ENCODE data around the gene FBXL12. TPM values are rescaled to one million over a fixed set of nuclear protein-coding genes. Genes with fewer than 3 reads are reported as not detected.

Gene FBXL12
- total and polyA plus RNA-seq, 4 donors = 10.0 to 11.7 (median 10.3) TPM

GRCh38 chr19:9834726-9835506 lies 16.0 kb upstream of the FBXL12 start, which contains the start of gene PIN1:
PIN1 (plus strand) TSS chr19:9835318; CDS start chr19:9835345, 27 bp downstream.
- DNase-seq (ENCODE audit: low spot score) = peak; percentile 99
- H3K4me1 ChIP-seq (ENCODE audit: control insufficient read depth in 4 of 4, insufficient read depth in 4 of 4, low read length in 3 of 4) = peaks cover 3 to 21% (median 15%) of the 10 kb centered on the region in 4 donors
- H3K4me3 ChIP-seq (ENCODE audit: low read depth in 1 of 3, low read length in 3 of 3) = peak within 1 kb of the TSS; percentile 84 to 96 (median 94)
- H3K27ac ChIP-seq (ENCODE audit: low read depth in 1 of 2, low read length in 2 of 2) = peak within 1 kb of the TSS; percentile 66 to 68
- under 1% methylated on average over 73 of the region's 73 CpGs for WGBS
- H3K27me3 ChIP-seq (ENCODE audit: control insufficient read depth in 4 of 4, insufficient read depth in 4 of 4, low read length in 3 of 4) = no peaks in the 10 kb centered on the region
- H3K9me3 ChIP-seq (ENCODE audit: control insufficient read depth in 4 of 4, low read length in 3 of 4) = no peaks in the 10 kb centered on the region
- TF ChIP-seq GABPA (IDR thresholded peaks at IDR 0.05 in 1 of 2, conservative IDR thresholded peaks at IDR 0.05 in 1 of 2) = peak in 1 of 2 donors; percentile 71
- peak in 1 of 2 donors; percentile 42 for TF ChIP-seq RAD21 (IDR thresholded peaks at IDR 0.05)
- peak; percentile 70 for TF ChIP-seq YY1 (IDR thresholded peaks at IDR 0.05)
- TF ChIP-seq FOXA2 (IDR thresholded peaks at IDR 0.05) = no peak
- peak; percentile 91 for TF ChIP-seq SP1 (IDR thresholded peaks at IDR 0.05)
- peak; percentile 24 to 53 for TF ChIP-seq RXRA (IDR thresholded peaks at IDR 0.05)
- peak; percentile 50 for TF ChIP-seq CTCF (IDR thresholded peaks at IDR 0.05; ENCODE audit: low read depth, low read length, missing input control)
- TF ChIP-seq EGR1 (IDR thresholded peaks at IDR 0.05; ENCODE audit: low read depth in 2 of 2) = no peak
- H3K9ac ChIP-seq (ENCODE audit: low read depth in 1 of 2, low read length in 2 of 2) = no peak within 1 kb of the TSS
- H3K36me3 ChIP-seq (ENCODE audit: control insufficient read depth in 4 of 4, insufficient read depth in 3 of 4, low read depth in 1 of 4, low read length in 3 of 4) = peaks cover 0 to 4% (median 2%) of the 10 kb centered on the region in 4 donors

- Histone ChIP-seq H3K4me1 (ENCODE audit: control insufficient read depth in 4 of 4, insufficient read depth in 4 of 4, low read length in 3 of 4) (peaks cover 3 to 18% (median 14%) of the 10 kb centered on the region in 4 donors), H3K27ac (ENCODE audit: low read depth in 1 of 2, low read length in 2 of 2) (peak overlapping the region in 1 of 2 donors; percentile 68)
- WGBS = 76% methylated on average over 6 of the region's 6 CpGs
Observed at GRCh38 chr19:9834307-9834725, 15.4 kb upstream of the FBXL12 start.

More at GRCh38 chr19:9834307-9834725, 15.4 kb upstream of the FBXL12 start:
- H3K4me3 ChIP-seq (ENCODE audit: low read depth in 1 of 3, low read length in 3 of 3) = peak overlapping the region in 1 of 3 donors; percentile 96
- peaks cover 0 to 8% (median 2%) of the 10 kb centered on the region in 4 donors for H3K36me3 ChIP-seq (ENCODE audit: control insufficient read depth in 4 of 4, insufficient read depth in 3 of 4, low read depth in 1 of 4, low read length in 3 of 4)
- no peak overlapping the region for H3K9ac ChIP-seq (ENCODE audit: low read depth in 1 of 2, low read length in 2 of 2)
- no peak for DNase-seq (ENCODE audit: low spot score)
- H3K27me3 ChIP-seq (ENCODE audit: control insufficient read depth in 4 of 4, insufficient read depth in 4 of 4, low read length in 3 of 4) = no peaks in the 10 kb centered on the region
- TF ChIP-seq REST (IDR thresholded peaks at IDR 0.05) = no peak
- H3K9me3 ChIP-seq (ENCODE audit: control insufficient read depth in 4 of 4, low read length in 3 of 4) = no peaks in the 10 kb centered on the region

Data from liver (tissue), 9 donors.